Chondrocyte (in vitro differentiated cells): ENCODE data around the gene SDHB. TPM values are rescaled to one million over a fixed set of nuclear protein-coding genes. Genes with fewer than 3 reads are reported as not detected.

Experiments used
- DNase-seq: peaks from one replicate; pipeline ENCODE4 v3.0.0; 2021; ENCODE audit warnings: mixed read lengths, low spot score
- H3K27ac Mint-ChIP-seq: one replicate; pipeline ENCODE4 v1.8.0; 2021; ENCODE audit warnings: mild to moderate bottlenecking, moderate library complexity, mixed read lengths; ENCODE audit not compliant: unreplicated experiment
- H3K27me3 Mint-ChIP-seq: 2 replicates; pipeline ENCODE4 v1.8.0; 2021; ENCODE audit warnings: low read depth, mixed read lengths
- H3K36me3 Mint-ChIP-seq: 2 replicates; pipeline ENCODE4 v1.8.0; 2021; ENCODE audit warnings: low read depth, mixed read lengths
- H3K4me1 Mint-ChIP-seq: 2 replicates; pipeline ENCODE4 v1.8.0; 2021; ENCODE audit warnings: low read depth, mild to moderate bottlenecking, mixed read lengths
- H3K4me3 Mint-ChIP-seq: one replicate; pipeline ENCODE4 v1.8.0; 2021; ENCODE audit warnings: mild to moderate bottlenecking, moderate library complexity, mixed read lengths; ENCODE audit not compliant: unreplicated experiment
- H3K9me3 Mint-ChIP-seq: 2 replicates; pipeline ENCODE4 v1.8.0; 2021; ENCODE audit warnings: low read depth, mixed read lengths
- CTCF ChIP-seq: fragments of 200-600 bp; sonication (generic); IDR thresholded peaks from 2 replicates; pipeline ENCODE4 v1.5.0; 2021; ENCODE audit warnings: antibody characterized with exemption, mild to moderate bottlenecking, moderate library complexity
- total RNA-seq: library from RNA; stranded (reverse); gene quantifications from 3 replicates; pipeline ENCODE4 v1.2.1, GENCODE V29; 2021

Gene SDHB
- total RNA-seq, 1 donor from 2014 or later: 54.7 TPM

- H3K36me3 Mint-ChIP-seq: peaks cover 5% of the 10 kb centered on the region
- peak overlapping the region; percentile 71 for H3K27ac Mint-ChIP-seq
These were observed 81.5 kb downstream of the SDHB start for GRCh38 chr1:16972189-16972895.

GRCh38 chr1:16971341-16972188, 82.3 kb downstream of the SDHB start:
- Mint-ChIP-seq H3K27me3 (no peaks in the 10 kb centered on the region), H3K4me1 (peaks cover 57% of the 10 kb centered on the region), H3K36me3 (peaks cover 4% of the 10 kb centered on the region), H3K9me3 (no peaks in the 10 kb centered on the region), H3K4me3 (no peak overlapping the region), H3K27ac (peak overlapping the region; percentile 71)
- DNase-seq: no peak
- TF ChIP-seq CTCF: no peak

More at GRCh38 chr1:16972189-16972895, 81.5 kb downstream of the SDHB start:
- no peak for TF ChIP-seq CTCF
- Mint-ChIP-seq H3K9me3 (no peaks in the 10 kb centered on the region), H3K4me3 (no peak overlapping the region), H3K27me3 (no peaks in the 10 kb centered on the region), H3K4me1 (peaks cover 54% of the 10 kb centered on the region)
- DNase-seq: no peak

GRCh38 chr1:16970132-16970910, 83.5 kb downstream of the SDHB start:
- no peak for DNase-seq
- Mint-ChIP-seq H3K4me3 (no peak overlapping the region), H3K27ac (no peak overlapping the region), H3K9me3 (no peaks in the 10 kb centered on the region), H3K27me3 (no peaks in the 10 kb centered on the region), H3K36me3 (peaks cover 6% of the 10 kb centered on the region), H3K4me1 (peaks cover 60% of the 10 kb centered on the region)
- no peak for TF ChIP-seq CTCF

GRCh38 chr1:16969651-16970050, 84.2 kb downstream of the SDHB start:
- Mint-ChIP-seq H3K36me3 (peaks cover 3% of the 10 kb centered on the region), H3K27me3 (no peaks in the 10 kb centered on the region), H3K4me3 (no peak overlapping the region), H3K4me1 (peaks cover 60% of the 10 kb centered on the region), H3K27ac (no peak overlapping the region), H3K9me3 (no peaks in the 10 kb centered on the region)
- TF ChIP-seq CTCF: no peak
- peak; percentile 87 for DNase-seq

GRCh38 chr1:16969057-16969611, 84.7 kb downstream of the SDHB start:
- Mint-ChIP-seq H3K36me3 (peaks cover 3% of the 10 kb centered on the region), H3K9me3 (no peaks in the 10 kb centered on the region), H3K27ac (peak overlapping the region; percentile 8), H3K4me1 (peaks cover 62% of the 10 kb centered on the region), H3K27me3 (no peaks in the 10 kb centered on the region), H3K4me3 (no peak overlapping the region)
- TF ChIP-seq CTCF: no peak
- DNase-seq: no peak
